ENCODE measurements around the gene ADD2.

- TF ChIP-seq ISL1 (CRISPR knock-in tag; IDR thresholded peaks at IDR 0.05) (no peak), ARNTL (CRISPR knock-in tag; IDR thresholded peaks at IDR 0.05; ENCODE audit: borderline replicate concordance, low read depth) (no peak), ZNF8 (CRISPR knock-in tag; IDR thresholded peaks at IDR 0.05) (no peak), PATZ1 (CRISPR knock-in tag; IDR thresholded peaks at IDR 0.05; ENCODE audit: borderline replicate concordance) (no peak), TCF4 (CRISPR knock-in tag; IDR thresholded peaks at IDR 0.05; ENCODE audit: borderline replicate concordance) (no peak), ZFP3 (CRISPR knock-in tag; IDR thresholded peaks at IDR 0.05) (no peak)
Measured at GRCh38 chr2:70715071-70715985, 52.7 kb downstream of the ADD2 start.

Measured in SK-N-SH treated with all-trans-retinoic acid at 6 μM for 48 hours (cell line).